A549 (cell line): Measurements from ENCODE around the gene RUNDC3A. TPM values are rescaled to one million over a fixed set of nuclear protein-coding genes. Genes with fewer than 3 reads are reported as not detected.

Experiments
- ATAC-seq, 2 experiments: fragments of 200-7000 bp in 1 of 2; fragments of >200 bp in 1 of 2; cut with Nextera tagmentation in 1 of 2; cut with Tn5 transposase in 1 of 2; 3 replicates each; pipeline versions ENCODE4 v1.8.0 to v1.9.1; 2018 to 2020; ENCODE audit warnings: mild to moderate bottlenecking in 1 of 2, moderate library complexity in 1 of 2
- CTCF ChIA-PET: fragments of 300-600 bp; sonication (Branson Sonifier 250); formaldehyde crosslinking; extraction: SDS; loops from one replicate; lab custom pipeline; 2021; ENCODE audit warnings: antibody characterized with exemption, inconsistent platforms; lab: Yijun Ruan, JAX
- POLR2A ChIA-PET: fragments of 350-600 bp; formaldehyde crosslinking; extraction: SDS; loops from one replicate; lab custom pipeline; 2021; ENCODE audit warnings: antibody characterized with exemption, inconsistent platforms; lab: Yijun Ruan, JAX
- DNase-seq, 2 experiments: peaks; one replicate each; pipeline versions ENCODE4 v3.0.0 to v3.0.0-alpha.2; 2011 to 2016; ENCODE audit warnings: low read depth in 1 of 2, low spot score in 1 of 2
- FAIRE-seq: peaks from 2 replicates; lab custom pipeline; 2011; peaks lifted over from hg19 to GRCh38; lab: Jason Lieb, UNC
- H3K27ac ChIP-seq, 2 experiments: fragments of >200 bp; sonication (Bioruptor Twin); formaldehyde crosslinking; 3 replicates each; pipeline ENCODE4 v1.5.1; 2016 to 2017
- H3K4me1 ChIP-seq: fragments of >200 bp; sonication (Bioruptor Twin); formaldehyde crosslinking; 3 replicates; pipeline ENCODE4 v1.6.1; 2016
- H3K4me2 ChIP-seq: fragments of >200 bp; sonication (Bioruptor Twin); formaldehyde crosslinking; 3 replicates; pipeline ENCODE4 v1.6.1; 2016
- H3K4me3 ChIP-seq: fragments of >200 bp; sonication (Bioruptor Twin); formaldehyde crosslinking; 3 replicates; pipeline ENCODE4 v1.5.1; 2016
- H3K9me3 ChIP-seq: fragments of >200 bp; sonication (Bioruptor Twin); formaldehyde crosslinking; 3 replicates; pipeline ENCODE4 v1.6.1; 2016
- CBX8 ChIP-seq: fragments of 200-600 bp; sonication (generic); IDR thresholded peaks from 2 replicates; pipeline ENCODE4 v1.6.1; 2016
- EHF ChIP-seq: fragments of 250-450 bp; sonication (Bioruptor Pico); IDR thresholded peaks from 2 replicates; pipeline ENCODE4 v1.5.0; 2020; ENCODE audit warnings: mild to moderate bottlenecking
- EHMT2 ChIP-seq: fragments of 200-600 bp; sonication (generic); IDR thresholded peaks from 2 replicates; pipeline ENCODE4 v1.6.1; 2016; ENCODE audit warnings: antibody characterized with exemption, low read depth, mild to moderate bottlenecking, moderate library complexity
- HDAC2 ChIP-seq: fragments of 200-600 bp; sonication (generic); IDR thresholded peaks from 2 replicates; pipeline ENCODE4 v1.6.1; 2016
- HOXB5 ChIP-seq: fragments of 250-450 bp; sonication (Bioruptor Pico); IDR thresholded peaks from 2 replicates; pipeline ENCODE4 v1.5.0; 2020; ENCODE audit warnings: mild to moderate bottlenecking, moderate library complexity
- JUN ChIP-seq, 2 experiments: fragments of >200 bp; sonication (Bioruptor Twin); formaldehyde crosslinking; IDR thresholded peaks; 2 replicates in 1 of 2; 3 replicates in 1 of 2; pipeline ENCODE4 v1.6.1; 2016 to 2017
- KDM1A ChIP-seq: fragments of 200-600 bp; sonication (generic); IDR thresholded peaks from 2 replicates; pipeline ENCODE4 v1.6.1; 2016; ENCODE audit warnings: low read depth, mild to moderate bottlenecking
- MYC ChIP-seq: IDR thresholded peaks from 2 replicates; pipeline ENCODE4 v1.6.1; 2012; ENCODE audit warnings: mild to moderate bottlenecking, inconsistent platforms, low read length, improper control_type of control experiment, borderline replicate concordance
- NPAS2 ChIP-seq: fragments of 250-450 bp; sonication (Bioruptor Pico); IDR thresholded peaks from 2 replicates; pipeline ENCODE4 v1.8.0; 2022; ENCODE audit warnings: mild to moderate bottlenecking, moderate library complexity, borderline replicate concordance
- PHF8 ChIP-seq: fragments of 200-600 bp; sonication (generic); IDR thresholded peaks from 2 replicates; pipeline ENCODE4 v1.6.1; 2016; ENCODE audit warnings: low read depth, mild to moderate bottlenecking, antibody characterized with exemption, moderate library complexity, borderline replicate concordance
- POLR2A ChIP-seq: IDR thresholded peaks from 2 replicates; pipeline ENCODE4 v1.6.1; 2012; ENCODE audit warnings: mild to moderate bottlenecking, low read length
- RARB ChIP-seq: fragments of 250-450 bp; sonication (Bioruptor Pico); IDR thresholded peaks from 2 replicates; pipeline ENCODE4 v1.8.0; 2021; ENCODE audit warnings: mild to moderate bottlenecking, moderate library complexity
- SMC3 ChIP-seq: fragments of >200 bp; sonication (Bioruptor Twin); formaldehyde crosslinking; IDR thresholded peaks from 3 replicates; pipeline ENCODE4 v1.6.1; 2018; ENCODE audit warnings: inconsistent platforms
- TFCP2L1 ChIP-seq: fragments of 250-450 bp; sonication (Bioruptor Pico); IDR thresholded peaks from 2 replicates; pipeline ENCODE4 v1.5.0; 2021; ENCODE audit warnings: mild to moderate bottlenecking
- WGBS: methylation state at CpG from one replicate; pipeline ENCODE4 v1.1.6; 2017; ENCODE audit errors: missing lambda C conversion rate; 5-methylcytosine and 5-hydroxymethylcytosine counted together
- polyA plus RNA-seq, 4 experiments: library from polyadenylated mRNA; depleted of rRNA in 3 of 4; stranded (reverse); fragments of >200 nt; fragmentation: RNase III in 1 of 4; extraction: RNeasy Plus Mini Kit Qiagen cat#74134 plus additional on column Dnase treatment in 1 of 4; gene quantifications; 2 replicates in 3 of 4; 3 replicates in 1 of 4; pipeline ENCODE4 v1.2.3, GENCODE V29; 2011 to 2017
- TF ChIP-seq, protein P1 (sequence below): fragments of 450-650 bp; IDR thresholded peaks from 2 replicates; pipeline ENCODE4 v1.6.1; 2014; ENCODE audit warnings: antibody characterized with exemption
- TF ChIP-seq, protein P2 (sequence below): IDR thresholded peaks from 2 replicates; pipeline ENCODE4 v1.6.1; 2012
- TF ChIP-seq, protein P3 (sequence below): fragments of 250-450 bp; sonication (Bioruptor Pico); IDR thresholded peaks from 2 replicates; pipeline ENCODE4 v1.5.0; 2021; ENCODE audit warnings: mild to moderate bottlenecking, moderate library complexity, borderline replicate concordance
- TF ChIP-seq, protein P4 (sequence below): IDR thresholded peaks from 2 replicates; pipeline ENCODE4 v1.6.1; 2012
- TF ChIP-seq, protein P5 (sequence below): IDR thresholded peaks from 2 replicates; pipeline ENCODE4 v1.6.1; 2012; ENCODE audit warnings: low read depth, borderline replicate concordance

Gene RUNDC3A
- polyA plus RNA-seq, 2 of the 4 experiments (the other 2 are of a cell fraction), result 0.45 to 0.48 TPM

DNA sequence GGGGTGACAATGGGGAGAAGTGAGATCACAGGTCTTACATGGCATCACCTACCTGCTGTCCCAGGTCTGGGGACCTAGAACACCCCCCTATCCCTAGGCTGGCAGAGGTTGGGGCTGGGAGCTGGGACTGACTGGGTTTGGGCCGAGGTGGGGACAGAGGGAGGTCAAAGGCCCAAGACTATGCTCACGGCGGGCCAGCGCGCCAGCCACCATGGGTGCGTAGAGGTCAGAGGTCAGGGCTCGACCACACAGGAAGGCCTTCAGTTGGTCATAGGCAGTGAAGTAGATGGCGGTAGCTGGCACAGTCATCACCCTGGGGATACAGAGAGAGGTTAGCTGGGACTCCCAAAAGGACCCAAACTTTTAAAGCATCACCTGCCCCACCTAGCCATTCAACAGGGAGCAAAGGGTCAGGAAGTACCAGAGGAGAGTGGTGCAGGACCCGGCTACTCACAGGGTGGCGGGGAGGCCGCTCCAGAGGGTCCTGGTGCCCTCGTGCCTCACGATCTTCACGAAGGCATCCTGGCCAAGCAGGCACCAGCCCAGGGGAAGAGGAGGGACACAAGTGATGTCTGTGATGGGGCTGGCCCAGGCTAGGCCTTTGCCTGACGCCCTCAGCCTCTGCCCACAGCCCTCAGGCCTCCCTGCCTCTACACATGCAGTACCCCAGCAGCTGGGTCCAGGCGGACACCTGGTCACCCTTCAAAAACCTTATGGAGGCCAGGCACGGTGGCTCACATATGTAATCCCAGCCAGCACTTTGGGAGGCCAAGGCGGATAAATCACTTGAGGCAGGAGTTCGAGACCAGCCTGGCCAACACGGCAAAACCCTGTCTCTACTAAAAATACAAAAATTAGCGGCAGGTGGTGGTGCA, 13.1 kb downstream of the RUNDC3A start (continued):
- TF ChIP-seq HOXB5 (CRISPR knock-in tag), result no peak
- no peak for TF ChIP-seq POLR2A

DNA sequence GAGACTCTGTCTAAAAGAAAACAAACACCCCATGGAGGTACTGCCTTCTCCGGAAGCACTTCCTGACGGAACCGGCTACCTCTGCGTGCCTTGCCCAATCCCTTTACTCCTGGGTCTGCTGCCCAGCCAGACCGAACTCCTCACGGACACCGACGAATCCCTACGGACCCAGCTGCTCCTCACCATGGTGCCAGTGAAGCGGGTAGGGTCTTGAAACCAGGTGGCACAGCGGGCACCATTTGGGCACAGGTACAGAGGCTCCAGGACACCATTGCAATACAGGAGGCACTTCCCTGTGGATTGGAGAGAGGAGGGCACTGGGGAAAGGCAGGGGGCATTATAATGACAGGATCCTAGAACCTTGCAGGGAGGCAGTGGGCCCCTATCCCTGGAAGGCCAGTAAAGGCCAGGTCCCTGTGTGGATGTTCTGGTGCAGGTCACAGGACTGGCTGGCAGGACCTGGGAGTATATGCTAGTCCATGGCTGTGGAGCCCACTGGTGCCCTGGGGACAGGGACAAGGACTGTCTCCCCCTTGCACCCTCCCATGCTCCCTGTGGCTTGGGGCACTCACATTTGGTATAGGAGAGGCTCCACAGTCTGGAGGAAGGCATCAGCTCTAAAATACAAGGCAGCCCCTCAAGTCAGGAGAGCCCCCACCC, 14.0 kb downstream of the RUNDC3A start:
- WGBS, result 97% methylated on average over 11 of the region's 11 CpGs
- Histone ChIP-seq H3K4me2 (peak overlapping the region; percentile 85; the same call in 1 of the 3 replicates), H3K4me3 (no peak overlapping the region), H3K27ac (no peak overlapping the region), H3K4me1 (peaks cover 17% of the 10 kb centered on the region), H3K9me3 (no peaks in the 10 kb centered on the region)
- ChIA-PET CTCF (interaction anchor here (0.8 to 14.1 kb wide), 7 partner anchors 8 to 118 kb away, joined by 3 to 159 read pairs (median 4); no protein-coding TSS in a partner anchor), POLR2A (no interaction called here)
- no peak for DNase-seq
- no peak for FAIRE-seq
- TF ChIP-seq, protein P1, sequence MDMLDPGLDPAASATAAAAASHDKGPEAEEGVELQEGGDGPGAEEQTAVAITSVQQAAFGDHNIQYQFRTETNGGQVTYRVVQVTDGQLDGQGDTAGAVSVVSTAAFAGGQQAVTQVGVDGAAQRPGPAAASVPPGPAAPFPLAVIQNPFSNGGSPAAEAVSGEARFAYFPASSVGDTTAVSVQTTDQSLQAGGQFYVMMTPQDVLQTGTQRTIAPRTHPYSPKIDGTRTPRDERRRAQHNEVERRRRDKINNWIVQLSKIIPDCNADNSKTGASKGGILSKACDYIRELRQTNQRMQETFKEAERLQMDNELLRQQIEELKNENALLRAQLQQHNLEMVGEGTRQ, result no peak
- TF ChIP-seq HDAC2, result no peak
- TF ChIP-seq EHF, result no peak
- no peak for TF ChIP-seq TFCP2L1 (CRISPR knock-in tag)
- no peak for ATAC-seq

DNA sequence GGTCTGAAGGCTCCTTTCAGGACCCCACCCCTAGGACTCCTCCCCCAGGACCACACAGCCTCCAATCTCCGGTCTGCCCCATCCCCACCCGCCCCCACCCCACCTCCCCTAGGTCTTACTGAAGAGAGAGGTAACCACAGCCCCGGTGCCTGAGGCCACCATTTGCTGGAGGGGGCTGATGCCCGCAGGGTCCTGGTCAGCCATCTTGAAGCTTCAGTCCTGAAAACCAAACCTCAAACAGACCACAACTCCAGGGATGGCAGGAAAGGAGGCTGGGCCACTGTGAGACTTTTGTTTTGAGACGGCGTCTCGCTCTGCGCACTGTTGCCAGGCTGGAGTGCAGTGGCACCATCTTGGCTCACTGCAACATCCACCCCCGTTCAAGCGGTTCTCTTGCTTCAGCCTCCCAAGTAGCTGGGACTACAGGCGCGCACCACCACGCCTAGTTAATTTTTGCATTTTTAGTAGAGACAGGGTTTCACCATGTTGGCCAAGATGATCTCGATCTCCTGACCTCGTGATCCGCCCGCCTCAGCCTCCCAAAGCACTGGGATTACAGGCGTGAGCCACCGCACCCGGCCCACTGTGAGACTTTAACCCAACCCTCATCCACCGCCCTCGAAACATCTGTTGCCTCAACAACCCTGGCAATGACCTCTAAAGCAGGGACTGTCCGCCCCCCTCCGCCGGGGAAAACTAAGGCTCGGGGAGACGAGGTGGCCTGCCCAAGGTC, 15.1 kb downstream of the RUNDC3A start:
- DNase-seq (no peak), ATAC-seq (no peak), FAIRE-seq (no peak)
- Histone ChIP-seq H3K27ac (peak overlapping the region; percentile 93), H3K4me2 (peak overlapping the region; percentile 85), H3K4me3 (peak overlapping the region; percentile 98), H3K4me1 (peaks cover 17% of the 10 kb centered on the region), H3K9me3 (no peaks in the 10 kb centered on the region)
- POLR2A ChIA-PET, result interaction anchor here (1.6 to 2.1 kb wide), 2 partner anchors 102 to 103 kb away, joined by 6 to 9 read pairs; partner anchors contain the start of gene UBTF
- 75% methylated on average over 23 of the region's 27 CpGs for WGBS
- TF ChIP-seq RARB (CRISPR knock-in tag), result no peak
- no peak for TF ChIP-seq KDM1A
- TF ChIP-seq EHMT2, result no peak
- no peak for TF ChIP-seq JUN (IDR thresholded peaks at IDR 0.05)
- TF ChIP-seq CBX8, result no peak
- no peak for TF ChIP-seq SMC3
- no peak for TF ChIP-seq PHF8
- TF ChIP-seq NPAS2, result no peak
- TF ChIP-seq, protein P2, sequence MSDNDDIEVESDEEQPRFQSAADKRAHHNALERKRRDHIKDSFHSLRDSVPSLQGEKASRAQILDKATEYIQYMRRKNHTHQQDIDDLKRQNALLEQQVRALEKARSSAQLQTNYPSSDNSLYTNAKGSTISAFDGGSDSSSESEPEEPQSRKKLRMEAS, result no peak
- no peak for TF ChIP-seq MYC
- TF ChIP-seq, protein P3, sequence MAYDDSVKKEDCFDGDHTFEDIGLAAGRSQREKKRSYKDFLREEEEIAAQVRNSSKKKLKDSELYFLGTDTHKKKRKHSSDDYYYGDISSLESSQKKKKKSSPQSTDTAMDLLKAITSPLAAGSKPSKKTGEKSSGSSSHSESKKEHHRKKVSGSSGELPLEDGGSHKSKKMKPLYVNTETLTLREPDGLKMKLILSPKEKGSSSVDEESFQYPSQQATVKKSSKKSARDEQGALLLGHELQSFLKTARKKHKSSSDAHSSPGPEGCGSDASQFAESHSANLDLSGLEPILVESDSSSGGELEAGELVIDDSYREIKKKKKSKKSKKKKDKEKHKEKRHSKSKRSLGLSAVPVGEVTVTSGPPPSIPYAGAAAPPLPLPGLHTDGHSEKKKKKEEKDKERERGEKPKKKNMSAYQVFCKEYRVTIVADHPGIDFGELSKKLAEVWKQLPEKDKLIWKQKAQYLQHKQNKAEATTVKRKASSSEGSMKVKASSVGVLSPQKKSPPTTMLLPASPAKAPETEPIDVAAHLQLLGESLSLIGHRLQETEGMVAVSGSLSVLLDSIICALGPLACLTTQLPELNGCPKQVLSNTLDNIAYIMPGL, result no peak
- TF ChIP-seq, protein P4, sequence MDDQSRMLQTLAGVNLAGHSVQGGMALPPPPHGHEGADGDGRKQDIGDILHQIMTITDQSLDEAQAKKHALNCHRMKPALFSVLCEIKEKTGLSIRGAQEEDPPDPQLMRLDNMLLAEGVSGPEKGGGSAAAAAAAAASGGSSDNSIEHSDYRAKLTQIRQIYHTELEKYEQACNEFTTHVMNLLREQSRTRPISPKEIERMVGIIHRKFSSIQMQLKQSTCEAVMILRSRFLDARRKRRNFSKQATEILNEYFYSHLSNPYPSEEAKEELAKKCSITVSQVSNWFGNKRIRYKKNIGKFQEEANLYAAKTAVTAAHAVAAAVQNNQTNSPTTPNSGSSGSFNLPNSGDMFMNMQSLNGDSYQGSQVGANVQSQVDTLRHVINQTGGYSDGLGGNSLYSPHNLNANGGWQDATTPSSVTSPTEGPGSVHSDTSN, result no peak
- TF ChIP-seq, protein P5, sequence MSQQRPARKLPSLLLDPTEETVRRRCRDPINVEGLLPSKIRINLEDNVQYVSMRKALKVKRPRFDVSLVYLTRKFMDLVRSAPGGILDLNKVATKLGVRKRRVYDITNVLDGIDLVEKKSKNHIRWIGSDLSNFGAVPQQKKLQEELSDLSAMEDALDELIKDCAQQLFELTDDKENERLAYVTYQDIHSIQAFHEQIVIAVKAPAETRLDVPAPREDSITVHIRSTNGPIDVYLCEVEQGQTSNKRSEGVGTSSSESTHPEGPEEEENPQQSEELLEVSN, result no peak
- CTCF ChIA-PET, result interaction anchor here (0.7 to 14.1 kb wide), 8 partner anchors 11 to 114 kb away, joined by 3 to 159 read pairs (median 4); partner anchors contain the start of gene FAM171A2
